Upper lobe of left lung (tissue), 4 donors: Measurements from ENCODE around the gene EPHA2.

Experiments used
- CTCF ChIP-seq, 6 experiments: fragments of 450-650 bp in 4 of 6; fragments of 200-600 bp in 2 of 6; sonication (generic) in 2 of 6; IDR thresholded peaks; one replicate each; pipeline ENCODE4 v1.5.1; 2016 to 2019; ENCODE audit warnings: antibody characterized with exemption in 6 of 6
- EP300 ChIP-seq, 4 donors: sonication (generic); formaldehyde crosslinking; IDR thresholded peaks; one replicate each; pipeline ENCODE4 v1.5.1; 2017; ENCODE audit warnings: antibody characterized with exemption in 4 of 4, control low read depth in 2 of 4
- POLR2AphosphoS5 ChIP-seq, 2 donors: sonication (generic); formaldehyde crosslinking; IDR thresholded peaks; one replicate each; pipeline ENCODE4 v1.5.1; 2017; ENCODE audit warnings: antibody characterized with exemption in 2 of 2

- TF ChIP-seq POLR2AphosphoS5 (IDR thresholded peaks at IDR 0.05) (no peak), CTCF (IDR thresholded peaks at IDR 0.05) (no peak), EP300 (IDR thresholded peaks at IDR 0.05) (no peak)
These were observed 15.7 kb upstream of the EPHA2 start for GRCh38 chr1:16171314-16172151.
